HL-60 (cell line): Measurements from ENCODE around the gene ZSCAN20.

Experiments used
- DNase-seq, 2 experiments: peaks; one replicate each; pipeline ENCODE4 v3.0.0-alpha.2; 2010 to 2020; ENCODE audit warnings: low read depth in 1 of 2, low spot score in 1 of 2
- H3K27ac ChIP-seq: fragments of 250-450 bp; sonication (Bioruptor Pico); replicated peaks from 2 replicates; pipeline ENCODE4 v1.5.1; 2020; ENCODE audit warnings: mild to moderate bottlenecking, moderate library complexity
- H3K27me3 ChIP-seq: fragments of 250-450 bp; sonication (Bioruptor Pico); 2 replicates; pipeline ENCODE4 v1.5.1; 2021; ENCODE audit warnings: mild to moderate bottlenecking, moderate library complexity; ENCODE audit not compliant: insufficient read depth, poor library complexity, severe bottlenecking
- H3K4me3 ChIP-seq: replicated peaks from 2 replicates; pipeline ENCODE4 v1.5.1; 2011; ENCODE audit warnings: mild to moderate bottlenecking, control low read depth, low read length; ENCODE audit not compliant: insufficient read depth
- CTCF ChIP-seq: IDR thresholded peaks from one replicate; pipeline ENCODE4 v1.5.1; 2011; ENCODE audit warnings: low read length, control low read depth, inconsistent platforms; ENCODE audit not compliant: insufficient read depth
- GABPA ChIP-seq: IDR thresholded peaks from 2 replicates; pipeline ENCODE4 v1.6.1; 2012; ENCODE audit warnings: low read depth
- POLR2AphosphoS5 ChIP-seq: IDR thresholded peaks from 2 replicates; pipeline ENCODE4 v1.6.1; 2012; ENCODE audit warnings: low read depth
- REST ChIP-seq: IDR thresholded peaks from 2 replicates; pipeline ENCODE4 v1.6.1; 2012; ENCODE audit warnings: low read depth; ENCODE audit not compliant: insufficient replicate concordance
- SPI1 ChIP-seq: IDR thresholded peaks from 2 replicates; pipeline ENCODE4 v1.6.1; 2012; ENCODE audit warnings: low read depth, mild to moderate bottlenecking, borderline replicate concordance

The ZSCAN20 gene

GRCh38 chr1:33473900-33474299 lies 1.5 kb downstream of the ZSCAN20 start:
- Histone ChIP-seq H3K27me3 (no peaks in the 10 kb centered on the region), H3K27ac (no peak overlapping the region), H3K4me3 (no peak overlapping the region)
- TF ChIP-seq POLR2AphosphoS5 (no peak), GABPA (no peak), SPI1 (no peak), CTCF (no peak), REST (no peak)
- DNase-seq, result no peak

DNA sequence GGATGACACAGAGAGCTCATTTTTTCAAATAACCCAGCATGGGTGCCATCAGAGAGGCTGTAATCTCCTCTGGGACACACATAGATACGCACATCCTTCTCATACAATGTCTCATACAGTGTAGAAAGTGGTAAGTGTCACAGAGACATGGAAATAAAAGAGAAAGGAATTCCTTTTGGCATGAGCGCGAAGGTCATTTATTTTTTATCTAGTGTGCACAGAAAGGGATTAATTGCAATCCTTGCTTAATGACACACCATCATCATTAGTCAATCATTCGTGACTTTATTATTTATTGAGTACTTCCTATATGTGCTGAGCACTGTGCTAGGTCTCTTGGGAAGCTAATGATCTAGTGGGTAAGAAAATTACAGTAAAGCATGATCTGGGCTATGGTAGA lies 5.0 kb downstream of the ZSCAN20 start:
- no peak for DNase-seq
- no peaks in the 10 kb centered on the region for H3K27me3 ChIP-seq
- no peak overlapping the region for H3K27ac ChIP-seq
- TF ChIP-seq CTCF, result no peak
- TF ChIP-seq SPI1, result no peak
- no peak for TF ChIP-seq REST
- TF ChIP-seq POLR2AphosphoS5, result no peak
- no peak for TF ChIP-seq GABPA
- H3K4me3 ChIP-seq, result no peak overlapping the region

DNA sequence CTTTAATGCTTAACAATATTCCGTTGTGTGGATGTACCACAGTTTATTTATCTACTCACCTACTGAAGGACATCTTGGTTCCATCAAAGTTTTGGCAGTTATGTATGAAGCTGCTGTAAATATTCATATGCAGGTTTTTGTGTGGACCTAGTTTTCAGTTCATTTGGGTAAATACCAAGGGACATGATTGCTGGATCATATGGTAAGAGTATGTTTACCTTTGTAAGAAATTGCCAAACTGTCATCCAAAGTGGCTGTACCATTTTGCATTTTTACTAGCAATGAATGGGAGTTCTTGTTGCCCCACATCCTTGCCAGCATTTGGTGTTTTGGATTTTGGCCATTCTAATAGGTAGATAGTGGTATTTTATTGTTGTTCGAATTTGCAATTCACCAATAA lies 10.0 kb downstream of the ZSCAN20 start:
- DNase-seq, result no peak
- no peak for TF ChIP-seq GABPA
- no peak for TF ChIP-seq REST
- no peak for TF ChIP-seq CTCF
- TF ChIP-seq POLR2AphosphoS5, result no peak
- TF ChIP-seq SPI1, result no peak
- H3K27ac ChIP-seq, result no peak overlapping the region
- no peak overlapping the region for H3K4me3 ChIP-seq
- H3K27me3 ChIP-seq, result no peaks in the 10 kb centered on the region
